ENCODE measurements around the gene CEP63. TPM values are rescaled to one million over a fixed set of nuclear protein-coding genes. Genes with fewer than 3 reads are reported as not detected.

Gene CEP63
- total and polyA plus RNA-seq, 2 of the 8 experiments (the other 6 are each of a cell fraction or from before 2014, with no cell fraction given), result 5.3 to 18.2 TPM

DNA sequence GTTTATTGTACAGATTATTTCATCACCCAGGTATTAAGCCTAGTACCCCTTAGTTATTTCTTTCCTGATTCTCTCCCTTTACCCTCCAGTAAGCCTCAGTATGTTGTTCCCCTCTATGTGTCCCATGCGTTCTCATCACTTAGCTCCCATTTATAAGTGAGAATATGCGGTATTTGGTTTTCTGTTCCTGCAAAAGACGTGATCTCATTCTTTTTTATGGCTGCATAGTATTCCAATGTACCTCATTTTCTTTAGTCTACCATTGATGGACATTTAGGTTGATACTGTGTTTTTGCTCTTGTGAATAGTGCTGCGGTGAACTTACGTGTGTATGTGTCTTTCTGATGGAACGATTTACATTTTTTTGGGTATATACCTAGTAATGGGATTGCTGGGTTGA, 36.7 kb downstream of the CEP63 start:
- Histone ChIP-seq H4K8ac (ENCODE audit: extremely low read depth, insufficient read depth, low read length) (no peak overlapping the region), H4K91ac (replicated peaks; ENCODE audit: insufficient read length, low read length) (no peak overlapping the region), H3K4me3 (ENCODE audit: extremely low read depth in 1 of 4, insufficient read depth in 2 of 4, low read depth in 3 of 4, low read length in 4 of 4) (no peak overlapping the region), H4K5ac (ENCODE audit: insufficient read length, low read depth, low read length) (no peak overlapping the region), H3K4me1 (replicated peaks in 1 of 4; ENCODE audit: control insufficient read depth in 3 of 4, insufficient read depth in 4 of 4, low read length in 3 of 4) (peaks cover 0 to 2% (median 0%) of the 10 kb centered on the region in 4 experiments; a peak in 2 of 7 replicates), H3K14ac (ENCODE audit: insufficient read length) (no peak overlapping the region), H3K23ac (ENCODE audit: insufficient read length) (no peak overlapping the region), H2AFZ (ENCODE audit: low read length) (no peak overlapping the region), H3K4me2 (ENCODE audit: insufficient read depth in 1 of 2, low read depth in 2 of 2, low read length in 2 of 2) (no peak overlapping the region), H3K36me3 (ENCODE audit: control insufficient read depth in 2 of 4, insufficient read depth in 4 of 4, low read length in 3 of 4) (peaks cover 0 to 3% (median 1%) of the 10 kb centered on the region in 4 experiments; a peak in 2 of 8 replicates), H3K27ac (ENCODE audit: low read depth, low read length) (no peak overlapping the region), H3K23me2 (ENCODE audit: low read depth, low read length) (no peaks in the 10 kb centered on the region), H3K9ac (replicated peaks in 1 of 4; ENCODE audit: extremely low read depth in 1 of 4, low read depth in 3 of 4, low read length in 3 of 4) (no peak overlapping the region), H3K18ac (ENCODE audit: extremely low read depth, low read length) (no peak overlapping the region), H2BK15ac (ENCODE audit: low read length) (no peak overlapping the region), H3K79me2 (ENCODE audit: control insufficient read depth in 1 of 2, insufficient read depth in 2 of 2, low read length in 2 of 2) (peaks cover 0 to 4% of the 10 kb centered on the region in 2 experiments; a peak in 1 of 4 replicates), H3K27me3 (replicated peaks in 1 of 4; ENCODE audit: control insufficient read depth in 3 of 4, extremely low read depth in 1 of 4, insufficient read depth in 3 of 4, low read length in 3 of 4) (no peaks in the 10 kb centered on the region), H2BK120ac (replicated peaks; ENCODE audit: low read depth, low read length) (no peak overlapping the region), H3K79me1 (ENCODE audit: low read depth, low read length) (no peaks in the 10 kb centered on the region), H3K9me3 (ENCODE audit: insufficient read depth in 2 of 2, low read depth in 1 of 2, low read length in 1 of 2) (peaks cover 2 to 14% of the 10 kb centered on the region in 2 experiments), H4K20me1 (replicated peaks in 1 of 2; ENCODE audit: control insufficient read depth in 1 of 2, insufficient read depth in 2 of 2, low read length in 2 of 2) (peaks cover 0 to 2% of the 10 kb centered on the region in 2 experiments), H3K4ac (replicated peaks; ENCODE audit: insufficient read length, low read depth, low read length) (no peak overlapping the region), H2BK20ac (ENCODE audit: low read length) (no peak overlapping the region), H2AK5ac (ENCODE audit: low read depth, low read length) (no peak overlapping the region), H2BK12ac (ENCODE audit: low read depth, low read length) (no peak overlapping the region), H3K56ac (replicated peaks; ENCODE audit: insufficient read length, low read depth, low read length) (no peak overlapping the region), H2BK5ac (ENCODE audit: low read depth, low read length) (no peak overlapping the region)
- CTCF ChIA-PET (ENCODE audit: partially characterized antibody), result no interaction called here
- POLR2A ChIA-PET (ENCODE audit: partially characterized antibody), result no interaction called here
- DNase-seq (ENCODE audit: low read depth in 1 of 2, low spot score in 2 of 2) (no peak), FAIRE-seq (no peak)
- WGBS, 2 experiments (ENCODE audit: extremely low coverage in 1 of 2, insufficient coverage in 1 of 2, insufficient read length in 1 of 2, insufficient replicate concordance in 2 of 2, low coverage in 1 of 2, low lambda C conversion rate in 2 of 2, missing lambda C conversion rate in 1 of 2), result 95% methylated on average over 6 of the region's 6 CpGs; no CpG with 5 or more reads in 1 of the 2 experiments
- TF ChIP-seq KDM1A (IDR thresholded peaks at IDR 0.05; ENCODE audit: borderline replicate concordance, low read length), result no peak
- TF ChIP-seq RXRA (IDR thresholded peaks at IDR 0.05; ENCODE audit: insufficient read depth, low read depth, low read length), result no peak
- TF ChIP-seq SIN3A (conservative IDR thresholded peaks at IDR 0.05 in 1 of 2, IDR thresholded peaks at IDR 0.05 in 1 of 2; ENCODE audit: low read depth in 1 of 2, low read length in 2 of 2), result no peak
- no peak for TF ChIP-seq SAP30 (IDR thresholded peaks at IDR 0.05; ENCODE audit: insufficient read depth, insufficient replicate concordance, low read length)
- TF ChIP-seq NRF1 (IDR thresholded peaks at IDR 0.05; ENCODE audit: low read depth, low read length), result no peak
- TF ChIP-seq RBBP5 (IDR thresholded peaks at IDR 0.05; ENCODE audit: borderline replicate concordance, low read depth, low read length), result no peak
- no peak for TF ChIP-seq POLR2A (IDR thresholded peaks at IDR 0.05; ENCODE audit: control extremely low read depth in 1 of 2, low read depth in 2 of 2, low read length in 2 of 2)
- TF ChIP-seq JUND (IDR thresholded peaks at IDR 0.05; ENCODE audit: low read length), result no peak
- no peak for TF ChIP-seq CBX8 (IDR thresholded peaks at IDR 0.05; ENCODE audit: borderline replicate concordance, low read depth, low read length)
- no peak for TF ChIP-seq TEAD4 (IDR thresholded peaks at IDR 0.05; ENCODE audit: low read depth, low read length)
- no peak for TF ChIP-seq TBP (IDR thresholded peaks at IDR 0.05; ENCODE audit: low read depth, low read length)
- TF ChIP-seq SP4 (IDR thresholded peaks at IDR 0.05; ENCODE audit: low read length), result no peak
- TF ChIP-seq GABPA (IDR thresholded peaks at IDR 0.05; ENCODE audit: borderline replicate concordance, insufficient read depth, low read length), result no peak
- TF ChIP-seq HDAC2 (IDR thresholded peaks at IDR 0.05; ENCODE audit: borderline replicate concordance in 1 of 2, low read depth in 2 of 2, low read length in 2 of 2), result no peak

All from H1 (cell line).